ENCODE measurements around the gene SLC30A1.
A peak's percentile ranks its signal among the peaks of the same experiment; 100 is the strongest.
"Not testable (repeated sequence)": the region's sequence is repeated elsewhere in the genome, so short reads cannot be mapped to it uniquely, and the experiment has no call there.

The SLC30A1 gene

GRCh38 chr1:211583011-211583992 is 4.3 kb upstream of the SLC30A1 start:
- DNase-seq (ENCODE audit: low spot score) = no peak

GRCh38 chr1:211581526-211581925 is 2.6 kb upstream of the SLC30A1 start:
- DNase-seq (ENCODE audit: low spot score) = no peak

DNA sequence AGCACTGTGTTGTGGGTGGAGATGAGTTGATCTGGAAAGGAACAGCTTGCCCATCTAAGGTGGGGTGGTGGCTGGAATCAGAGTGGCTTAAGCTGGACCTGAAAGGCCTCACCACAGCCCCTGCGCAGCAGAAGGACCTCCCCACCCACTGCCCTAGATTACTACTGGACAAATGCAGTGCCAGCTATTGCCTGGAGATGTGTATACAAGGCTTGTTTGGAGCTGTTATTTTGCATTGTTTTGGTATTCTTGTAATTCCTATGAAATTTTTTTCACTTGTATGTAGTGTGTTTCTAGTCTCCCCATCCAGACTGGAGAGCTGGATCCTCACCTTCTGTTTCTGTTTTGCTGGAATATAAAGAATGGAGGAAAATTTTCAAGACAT is 1.3 kb upstream of the SLC30A1 start:
- DNase-seq (ENCODE audit: low spot score) = no peak

DNA sequence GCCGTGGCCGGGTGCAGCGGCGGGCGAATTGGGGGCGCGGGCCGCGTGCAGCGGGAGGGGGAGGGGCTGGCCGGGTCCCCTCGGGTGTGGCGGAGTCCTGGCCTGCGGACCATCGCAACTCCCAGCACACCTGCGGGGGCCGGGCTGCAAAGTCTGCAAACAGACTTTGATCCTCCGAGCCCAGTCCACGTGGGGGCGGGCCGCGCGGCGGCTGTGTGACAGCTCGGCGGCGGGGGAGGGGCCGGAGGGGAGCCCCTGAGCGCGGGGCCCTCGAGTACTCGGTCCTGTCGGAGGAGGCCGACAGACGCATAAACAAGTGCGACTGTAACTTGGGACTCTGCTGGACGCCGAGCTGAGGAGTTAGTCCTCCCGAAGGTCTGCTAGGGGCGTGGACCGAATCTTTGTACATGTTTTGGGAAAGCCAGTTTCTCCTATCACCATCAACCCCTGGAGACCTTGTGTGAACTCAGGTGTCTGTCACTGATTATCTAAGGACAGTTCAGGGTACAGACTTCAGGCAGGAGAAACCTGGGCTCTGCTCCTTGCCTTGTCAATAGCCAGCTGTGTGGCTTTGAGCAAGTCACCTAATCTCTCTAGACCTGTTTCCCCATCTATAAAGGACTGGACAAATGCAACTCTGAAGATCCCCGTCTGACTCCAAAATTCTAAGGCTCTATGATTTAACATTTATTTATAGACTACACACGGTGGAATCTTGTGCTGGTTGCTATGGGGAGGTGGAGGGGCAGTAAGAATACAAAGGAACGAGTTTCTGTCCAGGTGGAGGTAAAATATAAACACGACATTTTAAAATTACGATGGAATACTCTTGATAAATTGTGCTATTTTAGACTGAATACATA is 710 bp upstream of the SLC30A1 start:
- DNase-seq (ENCODE audit: low spot score) = no peak

GRCh38 chr1:211577819-211578639 is 932 bp downstream of the SLC30A1 start:
- peak; percentile 84 for DNase-seq (ENCODE audit: low spot score)

DNA sequence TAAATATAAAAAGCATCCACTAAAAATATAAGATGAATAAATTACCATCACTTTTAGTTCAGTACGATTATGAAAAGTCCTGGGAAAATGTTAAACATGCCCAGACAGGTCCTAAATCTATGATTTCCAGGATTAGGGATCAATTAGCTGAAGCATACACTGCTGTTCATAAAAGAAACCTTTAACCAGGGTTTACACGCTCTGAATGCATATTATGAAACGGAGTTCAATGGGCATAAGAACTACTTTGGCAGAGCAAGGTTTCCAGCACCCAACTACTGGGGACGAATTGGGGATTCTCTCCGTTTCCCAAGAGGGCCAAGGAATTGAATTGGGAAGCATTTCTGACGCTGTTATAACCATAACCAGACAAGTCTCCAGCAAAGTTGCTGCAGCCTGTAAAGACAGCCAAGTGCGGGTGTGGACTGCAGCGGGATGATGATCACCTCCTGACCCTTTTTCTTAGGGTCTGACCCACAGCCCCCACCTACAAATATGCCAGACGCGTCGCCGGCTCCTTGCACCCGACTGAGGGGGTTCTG is 1.6 kb downstream of the SLC30A1 start:
- no peak for DNase-seq (ENCODE audit: low spot score)

DNA sequence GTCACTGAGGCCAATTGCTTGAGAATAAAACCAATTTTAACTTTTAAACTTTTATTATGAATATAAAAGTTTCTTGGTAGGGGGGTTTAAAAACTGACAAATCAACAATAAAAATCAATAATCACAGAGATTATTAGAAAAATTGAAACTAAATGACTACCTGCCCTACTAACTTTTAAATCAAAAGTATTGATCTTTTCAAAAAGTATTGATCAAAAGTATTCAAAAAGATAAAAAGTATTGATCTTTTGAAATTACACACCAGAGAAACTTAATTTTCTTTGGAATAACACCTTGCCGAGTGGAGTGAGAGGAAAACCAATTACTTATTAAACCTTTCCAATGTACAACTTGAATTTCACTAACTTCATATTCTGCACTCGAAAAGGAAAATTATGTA is 2.2 kb downstream of the SLC30A1 start:
- no peak for DNase-seq (ENCODE audit: low spot score)

DNA sequence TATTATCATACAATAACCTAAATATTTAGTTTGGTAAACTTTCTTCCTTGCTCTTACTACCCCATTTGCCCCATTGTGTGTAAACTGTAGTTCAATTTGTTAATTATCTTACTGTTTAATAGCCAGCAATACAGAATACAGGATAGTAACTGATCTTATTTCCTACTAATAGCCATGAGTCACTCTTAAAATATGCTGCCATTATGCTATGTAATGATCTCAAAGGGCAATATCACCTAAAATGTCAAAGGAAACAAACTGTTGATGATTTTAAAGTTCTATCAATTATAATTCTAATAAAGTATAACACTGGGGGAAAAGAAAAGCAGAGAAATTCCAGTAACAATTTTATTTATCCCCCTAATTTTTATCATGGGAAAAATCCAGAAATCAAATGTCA is 4.3 kb downstream of the SLC30A1 start:
- DNase-seq (ENCODE audit: low spot score) = no peak

DNA sequence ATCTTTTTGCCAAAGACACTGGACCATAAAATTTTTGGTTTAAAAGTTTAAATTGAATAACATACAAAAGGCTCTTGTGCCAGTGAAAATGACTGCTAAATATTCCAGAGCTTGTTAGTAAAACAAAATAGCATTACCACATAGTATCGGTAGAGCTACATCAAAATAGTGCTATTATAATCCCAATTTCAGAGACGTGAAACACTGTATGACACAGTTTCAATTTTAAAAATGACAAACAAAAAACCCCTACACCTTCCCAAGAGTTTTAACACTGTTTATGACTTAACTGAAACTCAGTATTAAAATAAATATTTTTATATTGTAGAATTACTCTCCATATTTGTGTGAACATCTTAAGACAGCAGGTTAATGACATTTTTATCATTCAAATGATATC is 7.0 kb downstream of the SLC30A1 start:
- DNase-seq (ENCODE audit: low spot score) = no peak

DNA sequence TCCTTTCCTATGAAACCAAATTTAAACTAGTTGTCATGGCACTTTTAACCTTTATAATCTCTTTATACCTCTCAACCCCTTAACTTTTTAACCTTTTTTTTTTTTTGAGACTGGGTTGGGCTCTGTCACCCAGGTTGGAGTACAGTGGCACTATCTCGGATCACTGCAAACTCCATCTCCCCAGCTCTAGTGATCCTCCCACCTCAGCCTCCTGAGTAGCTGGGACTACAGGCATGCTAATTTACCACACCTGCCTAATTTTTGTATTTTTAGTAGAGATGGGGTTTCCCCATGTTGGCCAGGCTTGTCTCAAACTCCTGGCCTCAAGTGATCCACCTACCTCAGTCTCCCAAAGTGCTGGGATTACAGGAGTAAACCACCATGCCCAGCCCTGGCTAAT is 8.6 kb downstream of the SLC30A1 start:
- DNase-seq (ENCODE audit: low spot score) = not testable (repeated sequence)

DNA sequence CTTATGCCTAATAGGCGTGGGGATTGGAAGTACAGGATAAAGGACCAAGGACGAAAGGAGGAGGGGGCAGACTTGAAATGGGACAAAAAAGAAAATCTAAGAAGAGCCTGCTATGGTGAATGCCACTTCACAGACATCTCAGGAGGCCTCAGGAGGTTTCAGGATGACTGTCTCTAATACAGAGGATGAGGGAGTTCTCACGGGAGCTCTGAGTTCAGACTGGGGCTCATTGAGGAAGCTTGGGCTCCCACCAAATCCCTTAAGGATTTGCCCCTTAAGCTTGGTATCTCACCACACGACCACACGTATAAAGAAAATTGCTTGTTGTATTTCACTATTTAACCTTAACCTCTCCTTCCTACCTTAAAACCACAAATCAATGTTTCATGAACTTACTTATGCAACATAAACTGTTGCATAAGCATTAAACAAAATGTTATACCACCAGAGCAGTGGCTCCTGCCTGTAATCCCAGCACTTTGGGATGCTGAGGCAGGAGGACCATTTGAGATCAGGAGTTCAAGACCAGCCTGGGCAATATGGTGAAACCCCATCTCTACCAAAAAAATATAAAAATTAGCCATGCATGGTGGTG is 12.4 kb downstream of the SLC30A1 start:
- DNase-seq (ENCODE audit: low spot score) = no peak

GRCh38 chr1:211564084-211564483 is 14.9 kb downstream of the SLC30A1 start:
- no peak for DNase-seq (ENCODE audit: low spot score)

DNA sequence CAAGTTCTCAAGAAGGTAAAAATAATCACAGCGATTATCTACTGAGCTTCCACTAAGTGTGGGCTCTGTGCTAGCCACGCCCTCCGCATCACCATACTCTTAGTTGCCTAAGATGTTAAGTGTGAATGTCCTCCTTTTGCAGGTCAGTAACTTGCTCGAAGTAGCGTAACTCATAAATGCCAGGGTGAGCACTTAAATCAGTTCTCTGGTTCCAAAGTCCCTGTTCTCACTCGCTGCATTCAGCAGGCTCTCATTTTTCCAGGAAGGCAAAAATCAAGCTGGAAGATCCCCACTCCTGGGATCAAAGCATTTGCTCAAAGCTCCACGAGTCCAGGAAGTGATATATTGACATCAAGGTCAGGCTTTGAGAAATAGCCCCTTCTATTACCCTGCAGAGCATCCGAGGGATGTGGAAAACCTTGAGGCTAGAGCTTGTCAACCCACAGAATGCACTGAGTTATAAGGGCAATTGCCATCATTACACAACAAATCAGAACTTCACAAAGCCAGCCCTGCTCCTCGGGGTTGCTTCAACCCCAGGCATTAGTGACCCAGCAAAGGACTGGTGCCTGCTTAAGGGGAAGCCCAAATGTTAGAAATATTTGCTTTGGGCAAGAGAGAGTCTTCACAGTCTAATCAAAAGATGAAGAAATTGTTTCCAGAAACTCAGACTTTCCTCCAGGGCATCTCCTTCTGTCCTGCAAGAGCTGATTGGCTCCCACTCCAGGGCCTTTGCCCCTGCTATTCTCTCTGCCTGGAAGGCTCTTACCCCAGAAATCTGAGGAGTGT is 19.5 kb downstream of the SLC30A1 start:
- DNase-seq (ENCODE audit: low spot score) = no peak

DNA sequence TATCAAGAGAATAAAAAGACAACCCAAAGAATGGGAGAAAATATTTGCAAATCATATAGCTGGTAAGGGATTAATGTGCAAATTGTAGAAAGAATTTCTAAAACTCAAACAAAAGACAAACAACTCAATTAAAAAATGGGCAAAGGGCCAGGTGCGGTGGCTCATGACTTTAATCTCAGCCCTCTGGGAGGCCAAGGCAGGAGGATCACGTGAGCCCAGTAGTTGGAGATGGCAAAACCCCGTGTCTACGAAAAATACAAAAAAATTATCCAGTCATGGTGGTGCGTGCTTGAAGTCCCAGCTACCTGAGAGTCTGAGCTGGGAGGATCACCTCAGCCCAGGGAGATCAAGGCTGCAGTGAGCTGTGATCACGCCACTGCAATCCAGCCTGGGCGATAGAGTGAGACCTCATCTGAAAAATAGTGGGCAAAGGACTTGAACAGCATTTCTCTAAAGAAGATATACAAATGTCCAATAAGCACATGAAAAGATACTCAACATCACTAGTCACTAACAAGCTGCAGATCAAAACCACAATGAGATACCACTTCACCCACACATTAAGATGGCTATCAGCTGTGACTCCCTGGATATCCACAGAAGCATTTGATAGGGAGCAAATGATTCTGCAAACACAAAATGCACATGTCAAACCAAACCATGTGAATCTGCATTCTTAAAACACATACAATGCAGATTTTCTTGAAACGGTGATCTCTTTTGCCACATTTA is 20.9 kb downstream of the SLC30A1 start:
- no peak for DNase-seq (ENCODE audit: low spot score)

GRCh38 chr1:211553549-211553948 is 25.4 kb downstream of the SLC30A1 start:
- no peak for DNase-seq (ENCODE audit: low spot score)

- DNase-seq (ENCODE audit: low spot score) = no peak
Observed at GRCh38 chr1:211551638-211552460, 27.1 kb downstream of the SLC30A1 start.

DNA sequence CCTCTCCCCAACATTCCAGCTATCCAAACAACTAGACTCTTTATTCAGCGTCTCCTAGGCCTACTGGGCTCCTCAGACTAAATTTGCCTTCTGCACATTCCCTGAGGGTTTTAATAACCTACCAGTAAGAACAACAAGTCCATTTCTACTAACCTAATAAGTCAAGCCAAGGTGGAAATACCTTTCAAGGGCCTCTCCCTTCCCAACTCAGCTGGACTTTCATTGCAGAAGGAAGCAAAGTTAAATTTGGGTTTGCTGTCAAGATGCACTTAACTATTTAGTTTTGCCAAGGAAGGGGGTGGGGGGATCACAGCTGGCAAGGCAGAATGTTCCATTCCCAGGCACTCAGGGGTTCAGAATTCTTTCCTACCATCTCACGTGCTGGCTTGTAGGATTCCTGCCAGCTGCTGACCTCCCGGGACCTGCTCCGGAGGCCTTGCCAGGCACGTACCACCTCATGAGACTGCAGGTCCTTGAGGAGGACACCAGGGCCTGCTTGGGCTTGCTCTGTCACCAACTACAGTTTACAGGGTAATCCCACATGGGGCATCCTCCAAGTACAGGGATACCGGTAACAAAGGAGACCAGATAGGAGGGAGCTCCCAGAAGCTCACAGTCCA is 29.8 kb downstream of the SLC30A1 start:
- no peak for DNase-seq (ENCODE audit: low spot score)

DNA sequence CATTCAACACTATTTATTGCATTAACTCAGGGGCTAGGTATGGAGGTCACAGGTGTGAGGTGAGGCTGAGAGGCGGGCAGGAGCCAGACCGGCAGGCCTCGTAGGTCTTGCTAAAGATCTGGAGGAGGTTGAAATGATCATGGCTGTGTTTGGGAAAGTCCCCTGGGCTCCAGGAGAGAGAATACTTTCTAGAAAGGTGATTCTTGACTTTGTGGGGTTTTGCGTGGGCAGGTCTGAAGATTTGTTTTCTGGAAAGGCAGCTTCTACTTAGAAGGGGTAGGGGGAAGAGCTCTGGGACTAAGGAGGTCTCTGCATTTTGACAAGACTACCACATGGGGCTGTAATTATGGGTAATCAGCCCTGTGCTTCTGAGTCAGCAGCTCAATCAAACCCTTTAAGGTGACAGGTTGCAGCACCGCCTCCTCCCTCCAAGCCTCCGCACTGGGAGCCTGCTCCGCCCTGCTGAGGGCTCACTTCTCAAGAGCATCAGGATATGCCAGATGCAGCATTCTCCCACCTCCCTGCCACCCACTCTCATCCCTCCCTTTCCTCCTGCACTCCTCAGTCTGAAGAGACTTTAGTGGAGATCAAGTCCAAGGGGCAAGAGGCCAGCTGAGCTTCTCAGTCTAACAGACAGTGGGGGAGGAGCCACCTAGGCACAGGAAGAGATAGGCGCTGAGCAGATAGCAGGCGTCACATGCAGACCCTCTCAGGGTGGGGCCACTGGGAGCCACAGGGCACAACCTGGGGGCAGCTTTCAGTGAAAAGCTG is 30.5 kb downstream of the SLC30A1 start:
- DNase-seq (ENCODE audit: low spot score) = no peak

All from hematopoietic multipotent progenitor cell treated with erythropoietin and hydrocortisone succinate and interleukin-3 and kit ligand, for 17 days (in vitro differentiated cells).